Heart left ventricle (tissue), 13 donors: ENCODE data around the gene TASP1.

ENCODE experiments used
- CTCF ChIP-seq, 12 donors: fragments of 200-600 bp; sonication (generic) in 4 of 12; IDR thresholded peaks; one replicate each; pipeline versions ENCODE4 v1.5.0 to v1.8.0; 2018 to 2022; ENCODE audit warnings: antibody characterized with exemption in 12 of 12, mild to moderate bottlenecking in 5 of 12
- POLR2A ChIP-seq, 2 donors: fragments of 450-650 bp; IDR thresholded peaks; one replicate each; pipeline ENCODE4 v1.6.1; 2017; ENCODE audit warnings: antibody characterized with exemption in 2 of 2, mild to moderate bottlenecking in 2 of 2, moderate library complexity in 2 of 2
- donor health status: ischemic (EF 13 %, LVEDD 7.1; RV severe dilation, severe dysfunction).
- donor health status: DM: no; HTN: yes; CAD: no.
- donor health status: DM: no; HTN: no; CAD: no.
- donor health status: ischemic (EF 25% LVEDD 6.9; RV normal size, moderate dysfunction).
- donor health status: ischemic (EF 25% LVEDD 5.7; RV mildly dilated, moderate dysfunction).
- donor health status: ischemic (EF 35%, LVEDD 5.7; RV mildly dilated, moderate dysfunction).
- donor health status: nonischemic (EF 11% LVEDD 7.7; RV severe dilation, severe dysfunction).
- donor health status: DM: yes; HTN: yes; CAD: no.
- donor health status: PGD.
- donor health status: ischemic (EF 29% LVEDD 5.4; RV normal size, mild dysfunction).
- donor health status: nonischemic (EF 23%, LVEDD 6.1; RV moderate dilation, normal function).

GRCh38 chr20:13501500-13501899 lies 137.2 kb downstream of the TASP1 start:
- TF ChIP-seq CTCF (IDR thresholded peaks at IDR 0.05) (no peak), POLR2A (IDR thresholded peaks at IDR 0.05) (no peak)
